Measurements from ENCODE around the gene GFPT1. TPM values are rescaled to one million over a fixed set of nuclear protein-coding genes. Genes with fewer than 3 reads are reported as not detected.
A peak's percentile ranks its signal among the peaks of the same experiment; 100 is the strongest.
"Not testable (repeated sequence)": the region's sequence is repeated elsewhere in the genome, so short reads cannot be mapped to it uniquely, and the experiment has no call there.

GFPT1 gene
- 10 to 100 TPM; 27.4 to 29.6 TPM for total RNA-seq

GRCh38 chr2:69386789-69387734 is at the start of gene GFPT1:
Gene GFPT1 (minus strand): TSS chr2:69387227. CDS start chr2:69387071, 156 bp downstream.
- ChIA-PET POLR2A (interaction anchor here (0.6 to 3.8 kb wide), 7 partner anchors 11 to 1945 kb away, joined by 3 to 33 read pairs (median 4); partner anchors contain the start of genes NFU1, SNRPG and ZNF638), CTCF (interaction anchor here (0.8 to 3.6 kb wide), 4 partner anchors 11 to 179 kb away, joined by 3 to 29 read pairs (median 4); no protein-coding TSS in a partner anchor)
- no peaks in the 10 kb centered on the region for H3K9me3 Mint-ChIP-seq
- H3K4me1 Mint-ChIP-seq, result peaks cover 43% of the 10 kb centered on the region
- peaks cover 11% of the 10 kb centered on the region for H3K36me3 Mint-ChIP-seq (ENCODE audit: low read depth)
- peak; percentile 93 for DNase-seq
- peak within 1 kb of the TSS; percentile 80 for H3K4me3 Mint-ChIP-seq
- peak within 1 kb of the TSS; percentile 69 for H3K27ac Mint-ChIP-seq
- H3K27me3 Mint-ChIP-seq, result no peaks in the 10 kb centered on the region

- Mint-ChIP-seq H3K4me3 (peak overlapping the region; percentile 94), H3K4me1 (peaks cover 33% of the 10 kb centered on the region), H3K27me3 (no peaks in the 10 kb centered on the region), H3K36me3 (ENCODE audit: low read depth) (peaks cover 8% of the 10 kb centered on the region), H3K27ac (peak overlapping the region; percentile 96), H3K9me3 (peaks cover 8% of the 10 kb centered on the region)
- DNase-seq, result no peak
- ChIA-PET POLR2A (interaction anchor here (0.6 to 2.5 kb wide), 28 partner anchors 14 to 857 kb away, joined by 3 to 33 read pairs (median 4); partner anchors contain the start of genes AAK1, ANXA4, C2orf42 and GFPT1), CTCF (interaction anchor here (0.7 to 2.8 kb wide), 28 partner anchors 10 to 857 kb away, joined by 3 to 38 read pairs (median 4); partner anchors contain the start of genes C2orf42 and SNRPG)
Measured at GRCh38 chr2:69436596-69436937, 49.5 kb upstream of the GFPT1 start.

DNA sequence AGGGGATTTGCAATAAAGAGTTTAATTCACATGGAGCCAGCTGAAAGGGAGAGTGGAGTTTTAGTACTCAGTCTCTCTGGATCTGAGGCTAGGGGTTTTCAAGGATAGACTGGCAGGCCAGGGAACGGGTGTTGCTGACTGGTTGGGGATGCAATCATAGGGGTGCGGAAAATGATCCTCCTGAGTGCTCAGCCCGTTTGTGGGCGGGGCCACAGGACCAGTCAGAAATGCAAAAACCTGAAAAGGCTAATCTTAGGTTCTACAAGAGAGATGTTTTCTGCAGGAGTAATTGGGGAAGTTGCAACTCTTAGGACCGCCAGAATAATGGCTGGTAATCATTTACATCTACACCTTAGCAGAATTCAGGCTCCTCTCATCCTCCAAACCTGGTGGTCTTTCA is 47.7 kb upstream of the GFPT1 start:
- Mint-ChIP-seq H3K9me3 (peaks cover 8% of the 10 kb centered on the region), H3K27me3 (no peaks in the 10 kb centered on the region), H3K4me3 (no peak overlapping the region), H3K36me3 (ENCODE audit: low read depth) (peaks cover 8% of the 10 kb centered on the region), H3K27ac (no peak overlapping the region), H3K4me1 (peaks cover 33% of the 10 kb centered on the region)
- ChIA-PET CTCF (no interaction called here), POLR2A (no interaction called here)
- no peak for DNase-seq

DNA sequence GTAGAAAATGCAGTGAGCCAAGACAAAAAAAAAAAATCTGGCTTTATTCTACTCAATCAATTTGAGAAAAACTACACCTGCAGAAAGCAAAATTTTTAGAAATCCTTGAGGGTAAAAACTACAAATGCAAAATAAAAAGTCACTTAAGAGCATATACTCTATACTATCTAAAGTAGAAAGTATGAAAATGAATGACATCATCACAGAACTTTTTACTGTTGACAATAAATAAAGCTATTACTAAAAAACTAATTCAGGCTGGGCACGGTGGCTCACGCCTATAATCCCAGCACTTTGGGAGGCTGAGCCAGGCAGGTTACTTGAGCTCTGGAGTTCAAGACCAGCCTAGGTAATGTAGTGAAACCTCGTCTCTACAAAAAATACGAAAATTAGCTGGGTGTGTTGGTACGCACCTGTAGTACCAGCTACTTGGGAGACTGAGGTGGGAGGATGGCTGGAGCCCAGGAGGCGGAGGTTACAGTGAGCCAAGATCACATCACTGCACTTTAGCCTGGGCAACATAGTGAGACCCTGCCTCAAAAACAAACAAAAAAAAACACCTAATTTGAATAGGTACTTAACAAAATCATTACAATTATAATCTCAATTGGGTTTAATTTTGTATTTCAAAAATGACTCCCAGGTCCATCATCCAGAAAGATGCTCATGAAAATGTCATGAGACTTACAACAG is 42.6 kb upstream of the GFPT1 start:
- Mint-ChIP-seq H3K36me3 (ENCODE audit: low read depth) (peaks cover 11% of the 10 kb centered on the region), H3K27me3 (no peaks in the 10 kb centered on the region), H3K4me1 (peaks cover 5% of the 10 kb centered on the region), H3K9me3 (no peaks in the 10 kb centered on the region), H3K4me3 (no peak overlapping the region), H3K27ac (no peak overlapping the region)
- ChIA-PET CTCF (no interaction called here), POLR2A (interaction anchor here (0.7 kb wide), 1 partner anchor 12 kb away, joined by 4 read pairs; no protein-coding TSS in a partner anchor)
- DNase-seq, result no peak

- Mint-ChIP-seq H3K4me3 (no peak overlapping the region), H3K27me3 (no peaks in the 10 kb centered on the region), H3K4me1 (peaks cover 3% of the 10 kb centered on the region), H3K9me3 (no peaks in the 10 kb centered on the region), H3K27ac (no peak overlapping the region), H3K36me3 (ENCODE audit: low read depth) (peaks cover 11% of the 10 kb centered on the region)
- CTCF ChIA-PET, result no interaction called here
- DNase-seq, result no peak
- POLR2A ChIA-PET, result interaction anchor here (0.9 to 1.3 kb wide), 2 partner anchors 9 to 486 kb away, joined by 3 read pairs; partner anchors contain the start of genes MXD1 and NFU1
Measured at GRCh38 chr2:69428981-69429380, 42.0 kb upstream of the GFPT1 start.

GRCh38 chr2:69424419-69424818 is 37.4 kb upstream of the GFPT1 start:
- CTCF ChIA-PET, result interaction anchor here (0.7 kb wide), 1 partner anchor 192 kb away, joined by 3 read pairs; no protein-coding TSS in a partner anchor

DNA sequence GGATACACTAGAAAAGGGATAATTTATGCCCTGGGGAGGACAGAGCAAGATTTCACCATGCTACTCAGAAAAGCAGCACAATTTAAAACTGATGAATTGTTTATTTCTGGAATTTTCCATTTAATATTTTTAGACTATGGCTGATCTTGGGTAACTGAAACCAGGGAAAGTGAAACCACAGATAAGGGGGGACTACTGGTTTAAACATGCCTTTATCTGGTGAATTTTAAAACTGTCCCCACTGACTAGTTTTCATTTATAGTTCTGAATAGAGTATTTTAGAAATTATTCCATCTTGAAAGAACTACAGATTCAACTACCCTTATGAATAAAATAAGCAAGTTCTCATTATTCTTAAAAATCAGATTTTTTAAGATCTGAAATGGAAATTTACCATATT is 35.2 kb upstream of the GFPT1 start:
- H3K4me3 Mint-ChIP-seq, result no peak overlapping the region
- CTCF ChIA-PET, result interaction anchor here (0.6 kb wide), 1 partner anchor 1233 kb away, joined by 3 read pairs; no protein-coding TSS in a partner anchor
- POLR2A ChIA-PET, result no interaction called here
- no peak for DNase-seq
- no peaks in the 10 kb centered on the region for H3K9me3 Mint-ChIP-seq
- peaks cover 14% of the 10 kb centered on the region for H3K36me3 Mint-ChIP-seq (ENCODE audit: low read depth)
- H3K27ac Mint-ChIP-seq, result no peak overlapping the region
- no peaks in the 10 kb centered on the region for H3K4me1 Mint-ChIP-seq
- no peaks in the 10 kb centered on the region for H3K27me3 Mint-ChIP-seq

More at GRCh38 chr2:69424419-69424818, 37.4 kb upstream of the GFPT1 start:
- no peaks in the 10 kb centered on the region for H3K27me3 Mint-ChIP-seq
- no peak overlapping the region for H3K4me3 Mint-ChIP-seq
- H3K27ac Mint-ChIP-seq, result no peak overlapping the region
- H3K36me3 Mint-ChIP-seq (ENCODE audit: low read depth), result peaks cover 18% of the 10 kb centered on the region
- POLR2A ChIA-PET, result no interaction called here
- no peak for DNase-seq
- no peaks in the 10 kb centered on the region for H3K4me1 Mint-ChIP-seq
- H3K9me3 Mint-ChIP-seq, result no peaks in the 10 kb centered on the region

GRCh38 chr2:69419111-69419510 is 32.1 kb upstream of the GFPT1 start:
- DNase-seq, H3K27me3 Mint-ChIP-seq, H3K4me3 Mint-ChIP-seq, H3K9me3 Mint-ChIP-seq, POLR2A ChIA-PET, H3K4me1 Mint-ChIP-seq, H3K27ac Mint-ChIP-seq: not testable (repeated sequence)
- CTCF ChIA-PET, result interaction anchor here (1.3 kb wide), 1 partner anchor 44 kb away, joined by 4 read pairs; no protein-coding TSS in a partner anchor
- peaks cover 17% of the 10 kb centered on the region for H3K36me3 Mint-ChIP-seq (ENCODE audit: low read depth)

DNA sequence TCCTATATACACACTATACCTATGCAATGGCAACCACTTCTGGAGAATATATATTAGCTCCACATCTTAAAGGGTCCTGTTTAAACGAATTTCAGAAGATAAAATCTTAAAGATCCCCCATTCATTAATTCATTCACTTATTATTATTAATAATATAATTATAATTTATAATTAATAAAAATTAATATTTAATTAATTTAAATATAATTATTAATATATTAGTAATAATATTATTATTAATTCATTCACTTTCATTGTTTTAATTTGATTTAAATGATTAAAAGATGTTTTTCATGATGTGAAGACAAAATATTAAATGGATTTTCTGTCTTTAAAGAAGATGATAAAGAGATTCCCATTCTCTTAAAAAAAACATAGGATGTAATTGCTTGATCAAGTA is 29.1 kb upstream of the GFPT1 start:
- ChIA-PET CTCF (no interaction called here), POLR2A (no interaction called here)
- Mint-ChIP-seq H3K9me3 (no peaks in the 10 kb centered on the region), H3K4me1 (no peaks in the 10 kb centered on the region), H3K27ac (no peak overlapping the region), H3K36me3 (ENCODE audit: low read depth) (peaks cover 13% of the 10 kb centered on the region), H3K4me3 (no peak overlapping the region), H3K27me3 (no peaks in the 10 kb centered on the region)
- no peak for DNase-seq

- Mint-ChIP-seq H3K36me3 (ENCODE audit: low read depth) (peaks cover 18% of the 10 kb centered on the region), H3K27ac (no peak overlapping the region), H3K27me3 (no peaks in the 10 kb centered on the region), H3K4me3 (no peak overlapping the region), H3K4me1 (peaks cover 6% of the 10 kb centered on the region), H3K9me3 (no peaks in the 10 kb centered on the region)
- POLR2A ChIA-PET, result no interaction called here
- no peak for DNase-seq
- CTCF ChIA-PET, result no interaction called here
Measured at GRCh38 chr2:69411120-69411519, 24.1 kb upstream of the GFPT1 start.

- Mint-ChIP-seq H3K36me3 (ENCODE audit: low read depth) (peaks cover 34% of the 10 kb centered on the region), H3K4me3 (no peak overlapping the region), H3K4me1 (peaks cover 3% of the 10 kb centered on the region), H3K27me3 (no peaks in the 10 kb centered on the region), H3K9me3 (no peaks in the 10 kb centered on the region), H3K27ac (no peak overlapping the region)
- ChIA-PET CTCF (no interaction called here), POLR2A (no interaction called here)
- DNase-seq, result no peak
Measured at GRCh38 chr2:69405306-69405705, 18.3 kb upstream of the GFPT1 start.

DNA sequence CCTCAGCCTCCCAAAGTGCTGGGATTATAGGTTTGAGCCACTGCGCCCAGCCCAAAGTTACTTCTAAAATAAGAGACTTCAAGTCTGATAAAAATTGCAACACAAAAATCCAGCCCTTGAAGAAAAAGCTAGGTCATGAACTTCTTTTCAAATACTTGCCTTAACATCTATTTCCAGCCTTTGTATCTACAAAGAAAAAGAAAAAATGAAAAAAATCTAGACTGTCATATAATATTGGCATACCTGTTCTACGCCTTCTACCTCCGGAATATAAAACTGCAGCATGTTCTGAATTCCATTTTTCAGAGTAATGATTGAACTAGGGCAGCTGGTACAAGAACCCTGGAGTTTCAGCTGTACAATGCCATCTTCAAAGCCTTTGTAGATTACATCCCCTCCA is 13.1 kb upstream of the GFPT1 start:
- Mint-ChIP-seq H3K27me3 (no peaks in the 10 kb centered on the region), H3K27ac (no peak overlapping the region), H3K4me3 (no peak overlapping the region), H3K9me3 (no peaks in the 10 kb centered on the region), H3K36me3 (ENCODE audit: low read depth) (peaks cover 27% of the 10 kb centered on the region), H3K4me1 (no peaks in the 10 kb centered on the region)
- ChIA-PET POLR2A (interaction anchor here (0.6 kb wide), 1 partner anchor 20 kb away, joined by 3 read pairs; no protein-coding TSS in a partner anchor), CTCF (interaction anchor here (0.6 to 1.0 kb wide), 2 partner anchors 14 to 37 kb away, joined by 3 to 4 read pairs; partner anchors contain the start of gene NFU1)
- DNase-seq, result no peak

- no peaks in the 10 kb centered on the region for H3K4me1 Mint-ChIP-seq
- ChIA-PET POLR2A (no interaction called here), CTCF (no interaction called here)
- no peak overlapping the region for H3K4me3 Mint-ChIP-seq
- H3K27ac Mint-ChIP-seq, result no peak overlapping the region
- peaks cover 27% of the 10 kb centered on the region for H3K36me3 Mint-ChIP-seq (ENCODE audit: low read depth)
- H3K27me3 Mint-ChIP-seq, result no peaks in the 10 kb centered on the region
- no peak for DNase-seq
- H3K9me3 Mint-ChIP-seq, result no peaks in the 10 kb centered on the region
Measured at GRCh38 chr2:69397234-69397633, 10.2 kb upstream of the GFPT1 start.

Measured in activated CD4-positive, alpha-beta memory T cell treated with anti-CD3 and anti-CD28 coated beads, Interleukin-2, amount 10 ng/mL, durations not matched to agents 7 days and 5 days (primary cell).